SH-SY5Y (cell line): ENCODE results near the gene MYO7B.

ENCODE experiments used
- GATA2 ChIP-seq: IDR thresholded peaks from 2 replicates; pipeline ENCODE4 v1.6.1; 2011; ENCODE audit warnings: mild to moderate bottlenecking, low read depth, low read length
- GATA3 ChIP-seq: IDR thresholded peaks from 2 replicates; pipeline ENCODE4 v1.6.1; 2011; ENCODE audit warnings: low read depth, mild to moderate bottlenecking, low read length, moderate library complexity

DNA sequence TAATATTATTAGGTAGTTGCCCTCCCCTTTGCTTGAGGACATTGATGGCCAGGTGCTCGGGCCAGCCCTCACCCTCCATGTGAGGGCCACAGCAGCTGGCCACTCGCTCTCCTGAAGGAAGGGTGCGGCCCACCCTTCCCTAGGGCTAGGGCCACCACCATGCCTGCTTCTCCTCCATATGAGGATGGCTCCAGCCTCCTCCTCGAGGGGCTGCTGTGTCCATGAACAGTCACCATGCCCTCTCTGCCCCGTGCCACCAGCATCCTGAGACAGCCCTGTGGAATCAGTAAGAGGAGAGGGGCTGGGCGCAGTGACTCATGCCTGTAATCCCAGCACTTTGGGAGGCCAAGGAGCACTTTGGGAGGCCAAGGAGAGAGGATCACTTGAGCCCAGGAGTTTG is 112.8 kb downstream of the MYO7B start:
- TF ChIP-seq GATA2 (no peak), GATA3 (no peak)
